HEK293 (cell line): ENCODE measurements around the gene FAM163A.
A peak's percentile ranks its signal among the peaks of the same experiment; 100 is the strongest.

Experiments used
- CTCF ChIA-PET: fragments of 350-600 bp; formaldehyde crosslinking; extraction: SDS; loops from one replicate; lab custom pipeline; 2021; ENCODE audit warnings: antibody characterized with exemption; lab: Yijun Ruan, JAX
- POLR2A ChIA-PET: fragments of 300-600 bp; formaldehyde crosslinking; extraction: SDS; loops from one replicate; lab custom pipeline; 2020; ENCODE audit warnings: antibody characterized with exemption, inconsistent platforms; lab: Yijun Ruan, JAX
- H3K27ac ChIP-seq: fragments of 200-500 bp; sonication (Bioruptor generic); 2 replicates; pipeline ENCODE4 v1.5.1; 2014; ENCODE audit warnings: low read depth, low read length, control low read depth, inconsistent platforms; ENCODE audit errors: extremely low read depth
- H3K36me3 ChIP-seq, 2 experiments: fragments of 200-500 bp in 1 of 2; sonication (Bioruptor generic) in 1 of 2; 1 replicate in 1 of 2; 2 replicates in 1 of 2; pipeline ENCODE4 v1.5.1; 2014 to 2017; ENCODE audit warnings: inconsistent platforms in 2 of 2, low read length in 2 of 2; ENCODE audit not compliant: control insufficient read depth in 2 of 2, insufficient read depth in 1 of 2
- H3K4me1 ChIP-seq: fragments of 200-500 bp; sonication (Bioruptor generic); 2 replicates; pipeline ENCODE4 v1.5.1; 2014; ENCODE audit warnings: mild to moderate bottlenecking, low read length, inconsistent platforms; ENCODE audit not compliant: control insufficient read depth, insufficient read depth
- H3K4me3 ChIP-seq: 2 replicates; pipeline ENCODE4 v1.5.1; 2011; ENCODE audit warnings: low read depth, mild to moderate bottlenecking, control low read depth, low read length, moderate library complexity
- H3K9me3 ChIP-seq: fragments of 200-500 bp; sonication (Bioruptor generic); 2 replicates; pipeline ENCODE4 v1.5.1; 2014; ENCODE audit warnings: low read depth, low read length, inconsistent platforms; ENCODE audit not compliant: control insufficient read depth, insufficient read depth
- EGR2 ChIP-seq: fragments of 450-650 bp; formaldehyde crosslinking; IDR thresholded peaks from 2 replicates; pipeline ENCODE4 v1.5.1; 2016; ENCODE audit warnings: low read depth, missing biosample characterization, missing genetic modification characterization
- FEZF1 ChIP-seq: fragments of 450-650 bp; formaldehyde crosslinking; IDR thresholded peaks from 2 replicates; pipeline ENCODE4 v1.5.1; 2016; ENCODE audit warnings: missing biosample characterization, missing genetic modification characterization
- GLI2 ChIP-seq: fragments of 450-650 bp; formaldehyde crosslinking; IDR thresholded peaks from 2 replicates; pipeline ENCODE4; 2017; ENCODE audit warnings: missing biosample characterization, missing genetic modification characterization, low read depth, borderline replicate concordance
- HOXD13 ChIP-seq: sonication (generic); formaldehyde crosslinking; IDR thresholded peaks from 2 replicates; pipeline ENCODE4 v1.8.0; 2022; ENCODE audit warnings: missing genetic modification reagents, borderline replicate concordance
- KLF1 ChIP-seq: fragments of 450-650 bp; formaldehyde crosslinking; IDR thresholded peaks from 2 replicates; pipeline ENCODE4 v1.5.1; 2016; ENCODE audit warnings: missing biosample characterization, missing genetic modification characterization
- MEIS1 ChIP-seq: sonication (generic); formaldehyde crosslinking; IDR thresholded peaks from 2 replicates; pipeline ENCODE4 v1.8.1; 2022; ENCODE audit warnings: missing genetic modification reagents, mild to moderate bottlenecking, borderline replicate concordance
- OSR2 ChIP-seq: fragments of 450-650 bp; formaldehyde crosslinking; IDR thresholded peaks from 2 replicates; pipeline ENCODE4 v1.5.1; 2016; ENCODE audit warnings: missing biosample characterization, missing genetic modification characterization
- SALL2 ChIP-seq: fragments of 450-650 bp; formaldehyde crosslinking; IDR thresholded peaks from 2 replicates; pipeline ENCODE4 v1.5.0; 2017; ENCODE audit warnings: missing biosample characterization, mild to moderate bottlenecking, missing genetic modification characterization, borderline replicate concordance
- SP2 ChIP-seq: fragments of 450-650 bp; formaldehyde crosslinking; IDR thresholded peaks from 2 replicates; pipeline ENCODE4 v1.5.1; 2016; ENCODE audit warnings: missing biosample characterization, missing genetic modification characterization
- TCF7L2 ChIP-seq: IDR thresholded peaks from 2 replicates; pipeline ENCODE4 v1.6.1; 2011; ENCODE audit warnings: low read depth, mild to moderate bottlenecking, inconsistent platforms, low read length, moderate library complexity, borderline replicate concordance
- WT1 ChIP-seq: fragments of 450-650 bp; formaldehyde crosslinking; IDR thresholded peaks from 2 replicates; pipeline ENCODE4 v1.5.1; 2016; ENCODE audit warnings: missing biosample characterization, missing genetic modification characterization
- YY1 ChIP-seq: fragments of 450-650 bp; formaldehyde crosslinking; IDR thresholded peaks from 2 replicates; pipeline ENCODE4 v1.5.1; 2018; ENCODE audit warnings: missing biosample characterization, missing genetic modification characterization
- ZBTB1 ChIP-seq: fragments of 450-650 bp; formaldehyde crosslinking; IDR thresholded peaks from 2 replicates; pipeline ENCODE4 v1.5.1; 2016; ENCODE audit warnings: missing biosample characterization, missing genetic modification characterization
- ZEB2 ChIP-seq: fragments of 450-650 bp; formaldehyde crosslinking; IDR thresholded peaks from 2 replicates; pipeline ENCODE4 v1.5.1; 2016; ENCODE audit warnings: missing biosample characterization, missing genetic modification characterization
- ZFHX2 ChIP-seq: fragments of 450-650 bp; formaldehyde crosslinking; conservative IDR thresholded peaks from 2 replicates; pipeline ENCODE4 v1.5.1; 2016; ENCODE audit warnings: missing biosample characterization, missing genetic modification characterization
- ZFP3 ChIP-seq: fragments of 450-650 bp; formaldehyde crosslinking; IDR thresholded peaks from 2 replicates; pipeline ENCODE4 v1.5.1; 2016; ENCODE audit warnings: low read depth, missing biosample characterization, missing genetic modification characterization
- ZFP41 ChIP-seq: fragments of 450-650 bp; formaldehyde crosslinking; IDR thresholded peaks from 2 replicates; pipeline ENCODE4 v1.5.1; 2016; ENCODE audit warnings: missing biosample characterization, missing genetic modification characterization, borderline replicate concordance
- ZFP69B ChIP-seq: fragments of 450-650 bp; formaldehyde crosslinking; IDR thresholded peaks from 2 replicates; pipeline ENCODE4 v1.5.1; 2016; ENCODE audit warnings: missing biosample characterization, missing genetic modification characterization
- ZNF10 ChIP-seq: fragments of 450-650 bp; formaldehyde crosslinking; IDR thresholded peaks from 2 replicates; pipeline ENCODE4 v1.5.1; 2017; ENCODE audit warnings: missing biosample characterization, missing genetic modification characterization
- ZNF221 ChIP-seq: fragments of 450-650 bp; formaldehyde crosslinking; IDR thresholded peaks from 2 replicates; pipeline ENCODE4 v1.5.1; 2017; ENCODE audit warnings: missing biosample characterization, missing genetic modification characterization, borderline replicate concordance
- ZNF23 ChIP-seq: fragments of 450-650 bp; formaldehyde crosslinking; IDR thresholded peaks from 2 replicates; pipeline ENCODE4 v1.5.1; 2016; ENCODE audit warnings: missing biosample characterization, missing genetic modification characterization, borderline replicate concordance
- ZNF248 ChIP-seq: fragments of 450-650 bp; formaldehyde crosslinking; IDR thresholded peaks from 2 replicates; pipeline ENCODE4 v1.5.1; 2017; ENCODE audit warnings: missing biosample characterization, missing genetic modification characterization
- ZNF292 ChIP-seq: fragments of 450-650 bp; formaldehyde crosslinking; IDR thresholded peaks from 2 replicates; pipeline ENCODE4 v1.5.1; 2016; ENCODE audit warnings: low read depth, missing biosample characterization, missing genetic modification characterization, borderline replicate concordance
- ZNF341 ChIP-seq: fragments of 450-650 bp; formaldehyde crosslinking; IDR thresholded peaks from 2 replicates; pipeline ENCODE4; 2016; ENCODE audit warnings: low read depth, missing biosample characterization, missing genetic modification characterization
- ZNF350 ChIP-seq: fragments of 450-650 bp; formaldehyde crosslinking; IDR thresholded peaks from 2 replicates; pipeline ENCODE4 v1.5.0; 2017; ENCODE audit warnings: missing biosample characterization, mild to moderate bottlenecking, missing genetic modification characterization
- ZNF37A ChIP-seq: fragments of 450-650 bp; IDR thresholded peaks from 2 replicates; pipeline ENCODE4 v1.5.1; 2018; ENCODE audit warnings: missing biosample characterization, missing genetic modification characterization
- ZNF394 ChIP-seq: fragments of 450-650 bp; formaldehyde crosslinking; IDR thresholded peaks from 2 replicates; pipeline ENCODE4 v1.5.1; 2016; ENCODE audit warnings: missing biosample characterization, missing genetic modification characterization, mild to moderate bottlenecking, moderate library complexity, borderline replicate concordance
- ZNF544 ChIP-seq: fragments of 450-650 bp; formaldehyde crosslinking; IDR thresholded peaks from 2 replicates; pipeline ENCODE4 v1.5.0; 2017; ENCODE audit warnings: missing biosample characterization, missing genetic modification characterization
- ZNF664 ChIP-seq: fragments of 450-650 bp; formaldehyde crosslinking; IDR thresholded peaks from 2 replicates; pipeline ENCODE4 v1.5.1; 2016; ENCODE audit warnings: missing biosample characterization, missing genetic modification characterization
- ZNF777 ChIP-seq: fragments of 450-650 bp; formaldehyde crosslinking; IDR thresholded peaks from 2 replicates; pipeline ENCODE4 v1.5.1; 2017; ENCODE audit warnings: missing biosample characterization, missing genetic modification characterization, borderline replicate concordance
- ZNF843 ChIP-seq: fragments of 450-650 bp; formaldehyde crosslinking; IDR thresholded peaks from 2 replicates; pipeline ENCODE4 v1.5.1; 2016; ENCODE audit warnings: missing biosample characterization, missing genetic modification characterization
- ZSCAN23 ChIP-seq: fragments of 450-650 bp; formaldehyde crosslinking; IDR thresholded peaks from 2 replicates; pipeline ENCODE4 v1.5.1; 2016; ENCODE audit warnings: missing biosample characterization, missing genetic modification characterization
- ZXDB ChIP-seq: fragments of 450-650 bp; formaldehyde crosslinking; IDR thresholded peaks from 2 replicates; pipeline ENCODE4 v1.5.1; 2016; ENCODE audit warnings: missing biosample characterization, missing genetic modification characterization
- TF ChIP-seq, protein P1 (sequence below): fragments of 450-650 bp; formaldehyde crosslinking; IDR thresholded peaks from 2 replicates; pipeline ENCODE4 v1.5.1; 2017; ENCODE audit warnings: missing biosample characterization, missing genetic modification characterization
- TF ChIP-seq, protein P2 (sequence below): fragments of 450-650 bp; formaldehyde crosslinking; IDR thresholded peaks from 2 replicates; pipeline ENCODE4 v1.5.1; 2017; ENCODE audit warnings: missing biosample characterization, missing genetic modification characterization
- TF ChIP-seq, protein P3 (sequence below): fragments of 450-650 bp; formaldehyde crosslinking; IDR thresholded peaks from 2 replicates; pipeline ENCODE4 v1.5.1; 2016; ENCODE audit warnings: missing biosample characterization, missing genetic modification characterization
- TF ChIP-seq, protein P4 (sequence below): fragments of 450-650 bp; formaldehyde crosslinking; IDR thresholded peaks from 2 replicates; pipeline ENCODE4 v1.5.1; 2017; ENCODE audit warnings: missing biosample characterization, missing genetic modification characterization

FAM163A gene

DNA sequence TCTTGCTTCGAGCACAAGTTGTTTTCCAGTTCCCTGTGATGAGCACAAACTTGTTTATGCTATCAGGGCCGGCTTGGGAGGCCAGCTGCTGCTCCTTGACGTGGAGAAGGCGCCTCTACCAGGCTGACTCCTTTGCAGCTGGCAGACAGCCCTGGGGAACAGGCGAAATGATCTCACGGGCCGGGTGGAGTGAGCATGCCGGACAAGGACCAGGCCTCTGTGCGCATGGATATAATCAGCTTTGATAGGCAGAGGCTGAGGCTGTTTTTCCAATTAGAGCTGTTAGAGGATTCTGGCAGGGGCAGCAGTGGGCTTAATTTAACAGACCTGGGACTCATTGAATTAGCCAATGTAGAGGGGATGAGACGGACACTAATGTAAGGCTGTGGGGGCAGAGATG lies 38.9 kb downstream of the FAM163A start:
- TF ChIP-seq HOXD13 (CRISPR knock-in tag), result no peak
- POLR2A ChIA-PET, result no interaction called here
- H3K27ac ChIP-seq, result no peak overlapping the region
- H3K36me3 ChIP-seq, result no peaks in the 10 kb centered on the region
- CTCF ChIA-PET, result interaction anchor here (0.7 to 3.1 kb wide), 3 partner anchors 28 to 399 kb away, joined by 3 to 12 read pairs (median 4); no protein-coding TSS in a partner anchor
- H3K4me1 ChIP-seq, result peaks cover 17% of the 10 kb centered on the region; the same call in 1 of the 2 replicates
- H3K9me3 ChIP-seq, result no peaks in the 10 kb centered on the region
- H3K4me3 ChIP-seq, result no peak overlapping the region

DNA sequence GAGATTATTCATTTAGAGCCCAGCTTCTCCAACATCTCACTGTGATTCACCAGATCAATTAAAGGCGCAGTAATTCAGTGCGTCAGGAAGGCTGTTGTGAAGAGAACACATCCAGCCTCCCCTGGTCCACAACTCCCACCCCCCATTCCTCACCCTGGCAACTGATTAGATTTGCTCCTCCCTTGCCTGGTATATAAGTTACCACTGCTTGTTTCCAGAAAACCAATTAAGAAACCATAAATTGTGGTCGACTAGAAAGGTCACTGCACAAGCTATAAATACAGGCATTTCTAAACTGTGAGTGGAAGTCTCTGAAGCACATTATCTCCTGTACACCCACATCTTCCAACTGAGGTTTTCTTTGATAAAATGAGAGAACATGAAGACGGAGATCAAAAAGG lies 41.9 kb downstream of the FAM163A start:
- no peak overlapping the region for H3K4me3 ChIP-seq
- POLR2A ChIA-PET, result no interaction called here

DNA sequence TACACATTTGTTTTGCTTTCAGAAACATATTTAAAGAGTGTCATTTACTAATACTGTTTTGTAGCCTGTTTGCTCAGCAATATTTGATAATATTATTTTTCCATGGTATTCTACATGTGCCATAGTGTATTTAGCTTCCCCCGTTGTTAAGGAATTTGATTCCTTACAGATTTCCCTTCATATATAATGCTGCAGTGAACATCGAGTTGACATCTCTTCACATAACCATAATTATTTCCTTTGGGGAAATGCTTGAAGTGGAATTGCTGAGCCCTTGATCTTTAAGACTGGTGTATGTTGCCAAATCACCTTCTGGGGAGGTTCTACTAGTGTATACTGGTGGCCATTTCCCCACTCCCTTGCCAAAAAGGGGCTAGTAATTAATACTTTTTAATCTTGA lies 42.6 kb downstream of the FAM163A start:
- Histone ChIP-seq H3K4me1 (peaks cover 5% of the 10 kb centered on the region; the same call in 1 of the 2 replicates), H3K9me3 (no peaks in the 10 kb centered on the region), H3K27ac (no peak overlapping the region), H3K4me3 (no peak overlapping the region), H3K36me3 (no peaks in the 10 kb centered on the region)
- CTCF ChIA-PET, result interaction anchor here (1.2 to 2.0 kb wide), 2 partner anchors 24 to 80 kb away, joined by 9 read pairs; no protein-coding TSS in a partner anchor
- POLR2A ChIA-PET, result no interaction called here
- TF ChIP-seq KLF1, result no peak
- TF ChIP-seq, protein P1, sequence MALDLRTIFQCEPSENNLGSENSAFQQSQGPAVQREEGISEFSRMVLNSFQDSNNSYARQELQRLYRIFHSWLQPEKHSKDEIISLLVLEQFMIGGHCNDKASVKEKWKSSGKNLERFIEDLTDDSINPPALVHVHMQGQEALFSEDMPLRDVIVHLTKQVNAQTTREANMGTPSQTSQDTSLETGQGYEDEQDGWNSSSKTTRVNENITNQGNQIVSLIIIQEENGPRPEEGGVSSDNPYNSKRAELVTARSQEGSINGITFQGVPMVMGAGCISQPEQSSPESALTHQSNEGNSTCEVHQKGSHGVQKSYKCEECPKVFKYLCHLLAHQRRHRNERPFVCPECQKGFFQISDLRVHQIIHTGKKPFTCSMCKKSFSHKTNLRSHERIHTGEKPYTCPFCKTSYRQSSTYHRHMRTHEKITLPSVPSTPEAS (tag by site-specific recombination), result no peak
- TF ChIP-seq MEIS1, result no peak
- TF ChIP-seq TCF7L2, result no peak
- TF ChIP-seq ZNF777, result no peak
- no peak for TF ChIP-seq ZNF292 (tag by site-specific recombination)
- TF ChIP-seq GLI2 (tag by site-specific recombination), result no peak
- TF ChIP-seq ZNF37A, result no peak
- TF ChIP-seq ZNF350 (tag by site-specific recombination), result no peak
- TF ChIP-seq ZNF248, result no peak
- TF ChIP-seq ZFP3 (tag by site-specific recombination), result no peak

More for the DNA sequence above, 41.9 kb downstream of the FAM163A start:
- TF ChIP-seq ZNF394, result 0 out of 2 replicates have a peak, but pooled peaks have one; percentile 16
- peak; percentile 63 for TF ChIP-seq WT1 (tag by site-specific recombination)
- TF ChIP-seq ZEB2 (tag by site-specific recombination), result 0 out of 2 replicates have a peak, but pooled peaks have one; percentile 41
- TF ChIP-seq EGR2 (tag by site-specific recombination), result peak; percentile 79
- no peak for TF ChIP-seq SALL2
- TF ChIP-seq ZNF23 (tag by site-specific recombination), result no peak
- TF ChIP-seq ZXDB (tag by site-specific recombination), result 0 out of 2 replicates have a peak, but pooled peaks have one; percentile 15
- TF ChIP-seq ZNF221 (tag by site-specific recombination), result no peak
- peak; percentile 37; the same call in 1 of the 2 replicates for TF ChIP-seq FEZF1
- no peak for TF ChIP-seq ZNF664 (tag by site-specific recombination)
- no peak for TF ChIP-seq ZFP69B
- no peak for TF ChIP-seq SP2 (tag by site-specific recombination)
- TF ChIP-seq, protein P2, sequence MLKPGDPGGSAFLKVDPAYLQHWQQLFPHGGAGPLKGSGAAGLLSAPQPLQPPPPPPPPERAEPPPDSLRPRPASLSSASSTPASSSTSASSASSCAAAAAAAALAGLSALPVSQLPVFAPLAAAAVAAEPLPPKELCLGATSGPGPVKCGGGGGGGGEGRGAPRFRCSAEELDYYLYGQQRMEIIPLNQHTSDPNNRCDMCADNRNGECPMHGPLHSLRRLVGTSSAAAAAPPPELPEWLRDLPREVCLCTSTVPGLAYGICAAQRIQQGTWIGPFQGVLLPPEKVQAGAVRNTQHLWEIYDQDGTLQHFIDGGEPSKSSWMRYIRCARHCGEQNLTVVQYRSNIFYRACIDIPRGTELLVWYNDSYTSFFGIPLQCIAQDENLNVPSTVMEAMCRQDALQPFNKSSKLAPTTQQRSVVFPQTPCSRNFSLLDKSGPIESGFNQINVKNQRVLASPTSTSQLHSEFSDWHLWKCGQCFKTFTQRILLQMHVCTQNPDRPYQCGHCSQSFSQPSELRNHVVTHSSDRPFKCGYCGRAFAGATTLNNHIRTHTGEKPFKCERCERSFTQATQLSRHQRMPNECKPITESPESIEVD (tag by site-specific recombination), result peak; percentile 56
- TF ChIP-seq ZBTB1, result no peak
- TF ChIP-seq ZNF843 (tag by site-specific recombination), result peak; percentile 59; the same call in 1 of the 2 replicates
- no peak for TF ChIP-seq ZNF544 (tag by site-specific recombination)
- no peak for TF ChIP-seq ZFP41
- no peak for TF ChIP-seq ZSCAN23 (tag by site-specific recombination)
- TF ChIP-seq ZNF10, result peak; percentile 80
- TF ChIP-seq, protein P3, sequence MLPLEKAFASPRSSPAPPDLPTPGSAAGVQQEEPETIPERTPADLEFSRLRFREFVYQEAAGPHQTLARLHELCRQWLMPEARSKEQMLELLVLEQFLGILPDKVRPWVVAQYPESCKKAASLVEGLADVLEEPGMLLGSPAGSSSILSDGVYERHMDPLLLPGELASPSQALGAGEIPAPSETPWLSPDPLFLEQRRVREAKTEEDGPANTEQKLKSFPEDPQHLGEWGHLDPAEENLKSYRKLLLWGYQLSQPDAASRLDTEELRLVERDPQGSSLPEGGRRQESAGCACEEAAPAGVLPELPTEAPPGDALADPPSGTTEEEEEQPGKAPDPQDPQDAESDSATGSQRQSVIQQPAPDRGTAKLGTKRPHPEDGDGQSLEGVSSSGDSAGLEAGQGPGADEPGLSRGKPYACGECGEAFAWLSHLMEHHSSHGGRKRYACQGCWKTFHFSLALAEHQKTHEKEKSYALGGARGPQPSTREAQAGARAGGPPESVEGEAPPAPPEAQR (tag by site-specific recombination), result no peak
- TF ChIP-seq, protein P4, sequence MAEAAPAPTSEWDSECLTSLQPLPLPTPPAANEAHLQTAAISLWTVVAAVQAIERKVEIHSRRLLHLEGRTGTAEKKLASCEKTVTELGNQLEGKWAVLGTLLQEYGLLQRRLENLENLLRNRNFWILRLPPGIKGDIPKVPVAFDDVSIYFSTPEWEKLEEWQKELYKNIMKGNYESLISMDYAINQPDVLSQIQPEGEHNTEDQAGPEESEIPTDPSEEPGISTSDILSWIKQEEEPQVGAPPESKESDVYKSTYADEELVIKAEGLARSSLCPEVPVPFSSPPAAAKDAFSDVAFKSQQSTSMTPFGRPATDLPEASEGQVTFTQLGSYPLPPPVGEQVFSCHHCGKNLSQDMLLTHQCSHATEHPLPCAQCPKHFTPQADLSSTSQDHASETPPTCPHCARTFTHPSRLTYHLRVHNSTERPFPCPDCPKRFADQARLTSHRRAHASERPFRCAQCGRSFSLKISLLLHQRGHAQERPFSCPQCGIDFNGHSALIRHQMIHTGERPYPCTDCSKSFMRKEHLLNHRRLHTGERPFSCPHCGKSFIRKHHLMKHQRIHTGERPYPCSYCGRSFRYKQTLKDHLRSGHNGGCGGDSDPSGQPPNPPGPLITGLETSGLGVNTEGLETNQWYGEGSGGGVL (tag by site-specific recombination), result peak; percentile 43; the same call in 1 of the 2 replicates
- peak; percentile 52 for TF ChIP-seq ZNF341 (tag by site-specific recombination)
- TF ChIP-seq ZFHX2 (tag by site-specific recombination), result peak; percentile 81
- TF ChIP-seq YY1, result no peak
- peak; percentile 27; the same call in 1 of the 2 replicates for TF ChIP-seq OSR2
- TF ChIP-seq, all 188 proteins: peak for 13
- Histone ChIP-seq H3K9me3 (no peaks in the 10 kb centered on the region), H3K36me3 (no peaks in the 10 kb centered on the region), H3K4me1 (peaks cover 7% of the 10 kb centered on the region; the same call in 1 of the 2 replicates), H3K27ac (no peak overlapping the region)
- CTCF ChIA-PET, result interaction anchor here (1.1 to 2.0 kb wide), 3 partner anchors 25 to 79 kb away, joined by 7 to 9 read pairs (median 9); no protein-coding TSS in a partner anchor
